HFFc6 (cell line): ENCODE measurements around the gene SPNS2. TPM values are rescaled to one million over a fixed set of nuclear protein-coding genes. Genes with fewer than 3 reads are reported as not detected.

Experiments used
- DNase-seq: peaks from one replicate; pipeline ENCODE4 v3.0.0-alpha.2; 2018
- H3K27ac Mint-ChIP-seq: 2 replicates; pipeline ENCODE4 v1.8.0; 2020; ENCODE audit warnings: mild to moderate bottlenecking, mixed read lengths
- H3K27me3 Mint-ChIP-seq: 2 replicates; pipeline ENCODE4 v1.8.0; 2021; ENCODE audit warnings: mild to moderate bottlenecking, moderate library complexity, mixed read lengths; ENCODE audit not compliant: insufficient read depth
- H3K36me3 Mint-ChIP-seq: 2 replicates; pipeline ENCODE4 v1.8.0; 2021; ENCODE audit warnings: low read depth, mixed read lengths
- H3K4me1 Mint-ChIP-seq: 2 replicates; pipeline ENCODE4 v1.8.0; 2020; ENCODE audit warnings: low read depth, mixed read lengths
- H3K4me3 Mint-ChIP-seq: 2 replicates; pipeline ENCODE4 v1.8.0; 2020; ENCODE audit warnings: mild to moderate bottlenecking, moderate library complexity, mixed read lengths
- H3K9me3 Mint-ChIP-seq: 2 replicates; pipeline ENCODE4 v1.8.0; 2020; ENCODE audit warnings: mild to moderate bottlenecking, mixed read lengths
- total RNA-seq, 6 experiments: library from RNA; stranded (reverse); fragmentation: NEBNext Ultra II Directional; extraction: Animal tissue kit (Norgen Biotek cat#: 25700); gene quantifications; 2 replicates in 1 of 6; 3 replicates in 5 of 6; pipeline ENCODE4 v1.2.3, GENCODE V29; 2021
- TF ChIP-seq, protein P1 (sequence below): fragments of 200-600 bp; sonication (generic); IDR thresholded peaks from 2 replicates; pipeline ENCODE4 v1.5.0; 2021; ENCODE audit warnings: antibody characterized with exemption, mild to moderate bottlenecking

SPNS2 gene
- total RNA-seq, 6 experiments from 2014 or later = not detected

DNA sequence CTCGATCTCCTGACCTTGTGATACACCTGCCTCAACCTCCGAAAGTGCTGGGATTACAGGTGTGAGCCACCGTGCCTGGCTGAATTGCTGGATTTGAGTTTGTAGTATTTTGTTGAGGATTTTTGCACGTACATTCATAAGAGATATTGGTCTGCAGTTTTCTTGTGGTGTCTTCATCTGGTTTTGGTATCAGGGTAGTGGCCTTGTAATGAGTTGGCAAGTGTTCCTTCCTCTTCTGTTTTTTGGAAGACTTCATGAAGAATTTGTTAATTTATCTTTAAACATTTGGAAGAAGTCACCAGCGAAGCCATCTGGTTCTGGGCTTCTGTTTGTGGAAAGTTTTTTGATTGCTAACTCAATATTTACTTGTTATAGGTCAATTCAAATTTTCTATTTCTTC, 38.0 kb upstream of the SPNS2 start:
- Mint-ChIP-seq H3K36me3 (peaks cover 18% of the 10 kb centered on the region), H3K4me3 (no peak overlapping the region), H3K27me3 (peaks cover 27% of the 10 kb centered on the region), H3K9me3 (peaks cover 20% of the 10 kb centered on the region), H3K27ac (no peak overlapping the region), H3K4me1 (no peaks in the 10 kb centered on the region)
- DNase-seq = no peak
- TF ChIP-seq, protein P1, sequence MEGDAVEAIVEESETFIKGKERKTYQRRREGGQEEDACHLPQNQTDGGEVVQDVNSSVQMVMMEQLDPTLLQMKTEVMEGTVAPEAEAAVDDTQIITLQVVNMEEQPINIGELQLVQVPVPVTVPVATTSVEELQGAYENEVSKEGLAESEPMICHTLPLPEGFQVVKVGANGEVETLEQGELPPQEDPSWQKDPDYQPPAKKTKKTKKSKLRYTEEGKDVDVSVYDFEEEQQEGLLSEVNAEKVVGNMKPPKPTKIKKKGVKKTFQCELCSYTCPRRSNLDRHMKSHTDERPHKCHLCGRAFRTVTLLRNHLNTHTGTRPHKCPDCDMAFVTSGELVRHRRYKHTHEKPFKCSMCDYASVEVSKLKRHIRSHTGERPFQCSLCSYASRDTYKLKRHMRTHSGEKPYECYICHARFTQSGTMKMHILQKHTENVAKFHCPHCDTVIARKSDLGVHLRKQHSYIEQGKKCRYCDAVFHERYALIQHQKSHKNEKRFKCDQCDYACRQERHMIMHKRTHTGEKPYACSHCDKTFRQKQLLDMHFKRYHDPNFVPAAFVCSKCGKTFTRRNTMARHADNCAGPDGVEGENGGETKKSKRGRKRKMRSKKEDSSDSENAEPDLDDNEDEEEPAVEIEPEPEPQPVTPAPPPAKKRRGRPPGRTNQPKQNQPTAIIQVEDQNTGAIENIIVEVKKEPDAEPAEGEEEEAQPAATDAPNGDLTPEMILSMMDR = no peak

DNA sequence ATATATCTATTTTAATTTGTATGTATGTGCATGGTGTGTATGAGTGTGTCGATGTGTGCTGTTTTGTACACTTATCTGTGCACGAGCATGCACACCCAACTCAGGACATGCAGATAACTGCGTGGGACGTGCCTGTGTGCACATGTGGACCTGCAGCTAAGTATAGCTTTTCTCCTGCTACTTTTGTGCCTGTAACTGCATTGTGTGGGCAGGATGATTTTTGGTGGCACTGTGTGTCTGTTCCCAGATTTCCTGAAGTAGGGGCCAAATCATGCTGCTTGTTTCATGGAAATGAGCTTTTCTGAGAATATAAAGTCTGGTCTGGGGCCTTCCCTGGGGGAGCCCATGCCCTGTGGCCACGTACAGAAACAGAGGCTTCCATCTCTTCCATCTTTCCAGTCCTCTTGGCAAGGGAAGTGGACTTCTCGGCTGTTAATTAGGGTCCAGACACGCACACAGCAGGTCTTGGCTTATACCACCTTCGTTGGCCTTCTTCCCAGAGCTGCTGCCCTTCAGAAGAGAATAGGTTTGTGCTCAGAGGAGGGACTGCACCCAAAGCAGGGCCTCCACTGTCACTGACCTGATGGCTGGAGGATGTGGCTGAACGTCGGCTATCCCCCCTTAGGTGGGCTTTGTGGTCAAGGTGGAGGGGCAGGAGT, 34.7 kb upstream of the SPNS2 start:
- TF ChIP-seq, protein P1 = no peak
- Mint-ChIP-seq H3K4me3 (no peak overlapping the region), H3K4me1 (no peaks in the 10 kb centered on the region), H3K27ac (no peak overlapping the region), H3K36me3 (peaks cover 18% of the 10 kb centered on the region), H3K9me3 (peaks cover 20% of the 10 kb centered on the region), H3K27me3 (peaks cover 19% of the 10 kb centered on the region)
- no peak for DNase-seq

DNA sequence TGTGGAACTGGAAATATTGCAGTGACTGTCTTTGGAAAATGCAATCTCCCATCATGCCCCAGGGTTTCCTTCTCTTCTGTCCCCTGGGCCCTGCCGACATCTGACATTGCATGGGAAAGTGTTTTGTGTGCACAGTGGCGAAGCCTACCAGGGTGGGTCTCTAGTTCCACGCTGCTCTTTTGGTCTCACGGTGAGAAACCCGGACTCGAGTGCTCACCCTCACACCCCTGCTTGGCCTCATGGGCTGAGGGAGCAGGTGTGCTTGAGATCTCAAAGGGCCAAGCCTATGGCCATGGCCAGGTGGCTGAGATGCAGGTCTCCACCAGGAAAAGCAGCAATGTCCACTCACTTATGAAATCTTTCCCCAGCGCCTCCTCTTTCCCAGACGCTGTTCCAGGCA, 32.9 kb upstream of the SPNS2 start:
- Mint-ChIP-seq H3K4me3 (no peak overlapping the region), H3K27ac (no peak overlapping the region), H3K9me3 (peaks cover 9% of the 10 kb centered on the region), H3K36me3 (peaks cover 7% of the 10 kb centered on the region; the same call in 1 of the 2 replicates), H3K4me1 (no peaks in the 10 kb centered on the region), H3K27me3 (peaks cover 19% of the 10 kb centered on the region)
- TF ChIP-seq, protein P1 = no peak
- no peak for DNase-seq

DNA sequence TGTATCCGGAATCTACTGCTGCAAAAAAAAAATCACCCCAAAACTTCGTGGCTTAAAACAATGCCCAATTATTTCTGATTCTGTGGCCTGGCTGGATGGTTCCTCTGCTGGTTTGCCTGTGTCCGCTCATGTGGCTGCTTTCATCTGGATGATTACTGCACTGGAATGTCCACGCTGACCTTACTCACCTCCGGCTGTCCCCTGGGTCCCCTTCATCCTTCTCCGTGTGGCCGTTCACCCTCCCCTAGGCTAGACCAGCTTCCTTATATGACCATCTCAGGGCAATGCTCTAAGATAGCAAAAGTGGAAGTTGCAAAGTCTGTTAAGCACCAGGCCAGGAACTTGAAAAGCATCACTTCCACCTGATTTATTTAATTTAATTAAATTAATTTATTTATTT, 31.4 kb upstream of the SPNS2 start:
- Mint-ChIP-seq H3K27ac (no peak overlapping the region), H3K4me1 (no peaks in the 10 kb centered on the region), H3K36me3 (no peaks in the 10 kb centered on the region), H3K4me3 (no peak overlapping the region), H3K27me3 (peaks cover 26% of the 10 kb centered on the region), H3K9me3 (no peaks in the 10 kb centered on the region; the same call in 1 of the 2 replicates)
- TF ChIP-seq, protein P1 = no peak
- no peak for DNase-seq

DNA sequence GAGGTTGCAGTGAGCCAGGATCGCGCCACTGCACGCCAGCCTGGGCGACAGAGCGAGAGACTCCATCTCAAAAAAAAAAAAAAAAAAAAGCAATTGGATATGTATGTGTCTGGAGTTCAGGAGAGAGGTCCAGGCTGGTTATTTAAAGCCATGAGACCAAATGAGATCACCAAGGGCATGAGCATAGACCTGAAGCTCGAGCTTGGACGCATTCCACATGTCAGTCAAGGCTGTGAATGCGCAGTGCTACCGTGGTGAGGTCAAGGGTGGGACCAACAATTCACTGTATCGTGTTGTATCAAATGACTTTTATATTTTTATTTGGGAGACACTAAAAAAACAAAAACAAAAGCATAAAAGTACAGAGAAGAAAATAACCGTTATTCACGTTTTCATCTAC, 29.1 kb upstream of the SPNS2 start:
- Mint-ChIP-seq H3K9me3 (no peaks in the 10 kb centered on the region), H3K27me3 (peaks cover 27% of the 10 kb centered on the region), H3K36me3 (no peaks in the 10 kb centered on the region), H3K4me3 (no peak overlapping the region), H3K27ac (no peak overlapping the region), H3K4me1 (no peaks in the 10 kb centered on the region)
- TF ChIP-seq, protein P1 = no peak
- DNase-seq = no peak

DNA sequence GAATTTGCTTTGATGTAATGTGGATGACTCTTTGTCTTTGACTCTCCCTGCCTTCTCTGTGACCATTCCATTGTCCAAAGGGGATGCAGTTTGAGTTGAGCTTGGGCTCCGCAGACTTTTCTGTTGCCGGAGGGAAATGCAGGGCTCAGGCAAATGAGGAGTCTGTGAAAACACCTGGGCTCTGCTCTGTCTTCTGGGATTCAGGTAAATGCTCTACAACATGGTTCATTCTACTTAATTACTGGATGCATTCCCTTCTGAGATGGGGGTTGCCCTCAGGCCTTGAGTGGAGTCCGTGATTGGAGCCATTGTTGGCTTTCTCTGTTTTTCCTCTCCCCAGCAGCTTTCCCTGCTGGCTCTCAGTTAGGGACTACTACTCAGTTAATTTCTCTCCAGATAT, 26.4 kb upstream of the SPNS2 start:
- TF ChIP-seq, protein P1 = no peak
- no peaks in the 10 kb centered on the region for H3K4me1 Mint-ChIP-seq
- H3K27me3 Mint-ChIP-seq = peaks cover 31% of the 10 kb centered on the region
- H3K4me3 Mint-ChIP-seq = no peak overlapping the region
- DNase-seq = no peak
- H3K27ac Mint-ChIP-seq = no peak overlapping the region
- H3K36me3 Mint-ChIP-seq = no peaks in the 10 kb centered on the region
- no peaks in the 10 kb centered on the region for H3K9me3 Mint-ChIP-seq
